Astrocyte of the cerebellum (primary cell): ENCODE measurements around the gene RNF115.

Experiments
- DNase-seq: peaks from one replicate; pipeline ENCODE4 v3.0.0-alpha.2; 2011; ENCODE audit warnings: low read depth
- H3K4me3 ChIP-seq: 2 replicates; pipeline ENCODE4 v1.5.1; 2011; ENCODE audit warnings: mild to moderate bottlenecking, low read depth, low read length, moderate library complexity
- CTCF ChIP-seq: IDR thresholded peaks from 2 replicates; pipeline ENCODE4 v1.5.1; 2012; ENCODE audit warnings: low read length, low read depth, moderate library complexity, mild to moderate bottlenecking; ENCODE audit errors: missing control alignments
- in situ Hi-C: cut with HindIII; loops from 2 replicates; pipeline ENCODE4 v1.10.0; 2017; ENCODE audit warnings: low sequenced_read_pairs

RNF115 gene

GRCh38 chr1:145858901-145859490, 35.1 kb upstream of the RNF115 start, which contains the start of gene PIAS3:
Gene PIAS3 (minus strand): TSS chr1:145859081. CDS start chr1:145858990, 91 bp downstream.
- in situ Hi-C loops = no loop called here
- no peak for TF ChIP-seq CTCF
- peak within 1 kb of the TSS; percentile 86 for H3K4me3 ChIP-seq
- peak; percentile 79 for DNase-seq

GRCh38 chr1:145858238-145858900, 34.5 kb upstream of the RNF115 start:
- no peak for TF ChIP-seq CTCF
- in situ Hi-C loops = no loop called here
- no peak for DNase-seq
- H3K4me3 ChIP-seq = peak overlapping the region; percentile 86

- DNase-seq = no peak
- H3K4me3 ChIP-seq = no peak overlapping the region
- in situ Hi-C loops = no loop called here
- no peak for TF ChIP-seq CTCF
These were observed 33.3 kb upstream of the RNF115 start for GRCh38 chr1:145857170-145857569.

- no peak overlapping the region for H3K4me3 ChIP-seq
- in situ Hi-C loops = no loop called here
- no peak for DNase-seq
- no peak for TF ChIP-seq CTCF
These were observed 31.6 kb upstream of the RNF115 start for GRCh38 chr1:145855426-145855948.

GRCh38 chr1:145849356-145850160, 25.7 kb upstream of the RNF115 start:
- in situ Hi-C loops = no loop called here
- peak; percentile 59 for TF ChIP-seq CTCF
- no peak overlapping the region for H3K4me3 ChIP-seq
- DNase-seq = no peak

GRCh38 chr1:145847827-145848226, 23.9 kb upstream of the RNF115 start:
- no peak for DNase-seq
- in situ Hi-C loops = no loop called here
- no peak overlapping the region for H3K4me3 ChIP-seq
- no peak for TF ChIP-seq CTCF
